Nephron progenitor cell (in vitro differentiated cells): ENCODE measurements around the gene SLC5A1.

Source experiments
- DNase-seq: peaks from one replicate; pipeline ENCODE4 v3.0.0; 2021
- H3K27ac Mint-ChIP-seq: 2 replicates; pipeline ENCODE4 v1.8.0; 2021; ENCODE audit warnings: mild to moderate bottlenecking, moderate library complexity, mixed read lengths
- H3K27me3 Mint-ChIP-seq: 2 replicates; pipeline ENCODE4 v1.8.0; 2021; ENCODE audit warnings: mild to moderate bottlenecking, low read depth, mixed read lengths; ENCODE audit not compliant: poor library complexity
- H3K36me3 Mint-ChIP-seq: 2 replicates; pipeline ENCODE4 v1.8.0; 2021; ENCODE audit warnings: low read depth, mixed read lengths
- H3K4me1 Mint-ChIP-seq: 2 replicates; pipeline ENCODE4 v1.8.0; 2021; ENCODE audit warnings: mixed read lengths
- H3K4me3 Mint-ChIP-seq: 2 replicates; pipeline ENCODE4 v1.8.0; 2021; ENCODE audit warnings: mild to moderate bottlenecking, moderate library complexity, mixed read lengths
- H3K9me3 Mint-ChIP-seq: 2 replicates; pipeline ENCODE4 v1.8.0; 2021; ENCODE audit warnings: mild to moderate bottlenecking, moderate library complexity, mixed read lengths
- TF ChIP-seq, protein P1 (sequence below): fragments of 200-600 bp; sonication (generic); IDR thresholded peaks from 2 replicates; pipeline ENCODE4 v1.5.0; 2021; ENCODE audit warnings: antibody characterized with exemption

Gene SLC5A1

GRCh38 chr22:32052936-32053791 lies 10.1 kb downstream of the SLC5A1 start:
- no peak for DNase-seq
- Mint-ChIP-seq H3K9me3 (no peaks in the 10 kb centered on the region), H3K4me3 (no peak overlapping the region)

DNA sequence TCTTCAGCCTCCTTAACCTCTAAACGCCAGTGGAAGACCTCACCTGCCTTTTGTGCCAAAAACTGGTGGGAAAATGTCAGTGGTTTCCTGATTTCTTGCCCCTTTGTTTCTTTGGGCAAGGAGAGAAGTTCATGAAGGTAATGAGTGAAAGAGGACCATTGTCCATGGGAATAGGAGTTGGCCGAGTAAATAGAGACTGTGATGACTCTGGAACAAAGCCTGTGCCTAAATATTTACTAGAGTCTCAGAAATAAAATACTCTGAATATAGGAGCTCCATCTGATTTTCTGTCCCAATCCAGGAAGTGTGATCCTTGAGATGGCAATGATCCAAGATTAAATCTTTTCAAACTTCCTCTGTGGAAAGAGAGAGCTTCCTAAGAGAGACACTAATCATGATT lies 12.0 kb downstream of the SLC5A1 start:
- Mint-ChIP-seq H3K4me3 (no peak overlapping the region), H3K36me3 (no peaks in the 10 kb centered on the region), H3K27me3 (peaks cover 19% of the 10 kb centered on the region), H3K9me3 (no peaks in the 10 kb centered on the region), H3K4me1 (peaks cover 19% of the 10 kb centered on the region), H3K27ac (no peak overlapping the region)
- no peak for DNase-seq
- TF ChIP-seq, protein P1, sequence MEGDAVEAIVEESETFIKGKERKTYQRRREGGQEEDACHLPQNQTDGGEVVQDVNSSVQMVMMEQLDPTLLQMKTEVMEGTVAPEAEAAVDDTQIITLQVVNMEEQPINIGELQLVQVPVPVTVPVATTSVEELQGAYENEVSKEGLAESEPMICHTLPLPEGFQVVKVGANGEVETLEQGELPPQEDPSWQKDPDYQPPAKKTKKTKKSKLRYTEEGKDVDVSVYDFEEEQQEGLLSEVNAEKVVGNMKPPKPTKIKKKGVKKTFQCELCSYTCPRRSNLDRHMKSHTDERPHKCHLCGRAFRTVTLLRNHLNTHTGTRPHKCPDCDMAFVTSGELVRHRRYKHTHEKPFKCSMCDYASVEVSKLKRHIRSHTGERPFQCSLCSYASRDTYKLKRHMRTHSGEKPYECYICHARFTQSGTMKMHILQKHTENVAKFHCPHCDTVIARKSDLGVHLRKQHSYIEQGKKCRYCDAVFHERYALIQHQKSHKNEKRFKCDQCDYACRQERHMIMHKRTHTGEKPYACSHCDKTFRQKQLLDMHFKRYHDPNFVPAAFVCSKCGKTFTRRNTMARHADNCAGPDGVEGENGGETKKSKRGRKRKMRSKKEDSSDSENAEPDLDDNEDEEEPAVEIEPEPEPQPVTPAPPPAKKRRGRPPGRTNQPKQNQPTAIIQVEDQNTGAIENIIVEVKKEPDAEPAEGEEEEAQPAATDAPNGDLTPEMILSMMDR = no peak

More at GRCh38 chr22:32052936-32053791, 10.1 kb downstream of the SLC5A1 start:
- TF ChIP-seq, protein P1 = no peak
- H3K36me3 Mint-ChIP-seq = no peaks in the 10 kb centered on the region
- H3K27ac Mint-ChIP-seq = no peak overlapping the region
- peaks cover 11% of the 10 kb centered on the region for H3K4me1 Mint-ChIP-seq
- H3K27me3 Mint-ChIP-seq = peaks cover 21% of the 10 kb centered on the region

DNA sequence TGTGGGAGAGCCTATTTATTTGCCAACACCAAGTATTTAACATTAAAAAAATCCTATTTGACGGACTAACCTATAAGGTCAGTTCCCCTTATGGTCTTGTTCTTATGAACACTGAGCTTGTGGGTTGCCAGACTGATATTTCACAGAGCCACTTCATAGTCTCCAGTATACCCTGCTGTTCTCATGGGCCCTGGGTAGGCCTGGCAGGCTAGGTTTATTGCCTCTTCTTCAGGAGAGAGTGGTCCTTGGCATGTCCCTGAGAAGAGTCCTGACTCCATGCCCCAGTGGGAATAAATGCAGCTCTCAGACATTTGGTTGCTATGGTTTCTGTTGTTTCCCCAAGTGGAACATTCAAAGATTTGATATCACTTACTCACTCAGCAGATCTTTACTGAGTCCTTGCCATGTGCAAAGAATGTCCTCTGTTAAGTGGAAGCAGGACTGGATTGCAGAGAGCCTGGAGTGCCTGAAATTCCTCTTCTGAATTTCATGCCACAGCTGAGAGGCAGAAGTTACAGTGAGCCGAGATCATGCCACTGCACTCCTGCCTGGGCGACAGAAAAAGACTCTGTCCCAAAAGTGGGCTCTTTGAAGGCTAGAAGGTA lies 15.7 kb downstream of the SLC5A1 start:
- Mint-ChIP-seq H3K4me3 (no peak overlapping the region), H3K9me3 (no peaks in the 10 kb centered on the region), H3K36me3 (no peaks in the 10 kb centered on the region), H3K27ac (no peak overlapping the region), H3K4me1 (peaks cover 10% of the 10 kb centered on the region), H3K27me3 (peaks cover 25% of the 10 kb centered on the region)
- TF ChIP-seq, protein P1 = no peak
- no peak for DNase-seq

- H3K27me3 Mint-ChIP-seq = peaks cover 23% of the 10 kb centered on the region
- H3K36me3 Mint-ChIP-seq = no peaks in the 10 kb centered on the region
- no peaks in the 10 kb centered on the region for H3K9me3 Mint-ChIP-seq
- TF ChIP-seq, protein P1 = no peak
- no peak overlapping the region for H3K27ac Mint-ChIP-seq
- DNase-seq = no peak
- H3K4me3 Mint-ChIP-seq = no peak overlapping the region
- H3K4me1 Mint-ChIP-seq = peaks cover 10% of the 10 kb centered on the region
These were observed 16.4 kb downstream of the SLC5A1 start for GRCh38 chr22:32059426-32059825.

- H3K4me1 Mint-ChIP-seq = peaks cover 8% of the 10 kb centered on the region
- TF ChIP-seq, protein P1 = no peak
- peaks cover 19% of the 10 kb centered on the region for H3K27me3 Mint-ChIP-seq
- H3K27ac Mint-ChIP-seq = no peak overlapping the region
- no peak overlapping the region for H3K4me3 Mint-ChIP-seq
- DNase-seq = no peak
- H3K9me3 Mint-ChIP-seq = no peaks in the 10 kb centered on the region
- no peaks in the 10 kb centered on the region for H3K36me3 Mint-ChIP-seq
These were observed 20.6 kb downstream of the SLC5A1 start for GRCh38 chr22:32063701-32064100.
